Neural progenitor cell (in vitro differentiated cells): Measurements from ENCODE around the gene ANKRD34A.

Source experiments
- EZH2 ChIP-seq: fragments of 200-600 bp; sonication (generic); IDR thresholded peaks from 2 replicates; pipeline ENCODE4 v1.6.1; 2017; ENCODE audit warnings: antibody characterized with exemption, mild to moderate bottlenecking, moderate library complexity
- TF ChIP-seq, protein P1 (sequence below): fragments of 200-600 bp; sonication (generic); IDR thresholded peaks from 2 replicates; pipeline ENCODE4 v1.5.1; 2017; ENCODE audit warnings: antibody characterized with exemption, mild to moderate bottlenecking

DNA sequence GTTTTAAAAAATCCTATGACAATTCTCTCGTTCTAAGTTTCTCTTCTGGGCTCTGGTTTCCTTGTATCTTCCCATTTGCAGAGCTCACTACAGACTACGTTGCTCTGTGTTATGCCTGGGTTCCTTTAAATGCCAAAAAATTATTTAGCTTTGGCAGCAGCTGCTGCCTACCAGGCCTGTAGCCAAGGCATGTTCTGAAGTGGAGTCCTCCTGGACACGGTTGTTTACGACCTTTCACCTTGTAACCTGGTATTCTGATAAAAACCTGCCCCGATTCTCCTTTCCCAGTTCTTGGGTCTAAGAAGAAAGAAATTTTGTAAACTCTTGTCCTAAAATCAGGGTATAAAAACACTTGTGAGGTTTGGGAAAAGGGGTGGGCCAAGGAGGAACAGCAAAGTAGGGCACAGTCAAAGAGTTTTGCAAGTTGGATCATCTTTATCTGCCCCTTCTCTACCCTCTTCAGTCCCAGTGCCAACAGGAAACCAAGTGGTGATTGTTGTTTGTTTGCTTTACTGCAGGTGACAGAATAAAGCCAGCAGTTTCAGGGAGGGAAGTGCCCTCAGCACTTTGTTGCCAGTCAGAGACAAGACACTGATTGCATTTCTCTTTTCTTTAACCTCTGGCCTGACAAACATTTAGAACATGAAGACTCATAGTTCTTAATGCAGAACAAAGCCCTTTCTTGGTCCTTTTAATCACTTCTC lies 35.1 kb upstream of the ANKRD34A start:
- TF ChIP-seq, protein P1, sequence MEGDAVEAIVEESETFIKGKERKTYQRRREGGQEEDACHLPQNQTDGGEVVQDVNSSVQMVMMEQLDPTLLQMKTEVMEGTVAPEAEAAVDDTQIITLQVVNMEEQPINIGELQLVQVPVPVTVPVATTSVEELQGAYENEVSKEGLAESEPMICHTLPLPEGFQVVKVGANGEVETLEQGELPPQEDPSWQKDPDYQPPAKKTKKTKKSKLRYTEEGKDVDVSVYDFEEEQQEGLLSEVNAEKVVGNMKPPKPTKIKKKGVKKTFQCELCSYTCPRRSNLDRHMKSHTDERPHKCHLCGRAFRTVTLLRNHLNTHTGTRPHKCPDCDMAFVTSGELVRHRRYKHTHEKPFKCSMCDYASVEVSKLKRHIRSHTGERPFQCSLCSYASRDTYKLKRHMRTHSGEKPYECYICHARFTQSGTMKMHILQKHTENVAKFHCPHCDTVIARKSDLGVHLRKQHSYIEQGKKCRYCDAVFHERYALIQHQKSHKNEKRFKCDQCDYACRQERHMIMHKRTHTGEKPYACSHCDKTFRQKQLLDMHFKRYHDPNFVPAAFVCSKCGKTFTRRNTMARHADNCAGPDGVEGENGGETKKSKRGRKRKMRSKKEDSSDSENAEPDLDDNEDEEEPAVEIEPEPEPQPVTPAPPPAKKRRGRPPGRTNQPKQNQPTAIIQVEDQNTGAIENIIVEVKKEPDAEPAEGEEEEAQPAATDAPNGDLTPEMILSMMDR: no peak
- no peak for TF ChIP-seq EZH2
